Measurements from ENCODE around the gene TOM1L1. TPM values are rescaled to one million over a fixed set of nuclear protein-coding genes. Genes with fewer than 3 reads are reported as not detected.

The TOM1L1 gene
- total RNA-seq, 1 experiment from 2014 or later: 44.6 TPM

DNA sequence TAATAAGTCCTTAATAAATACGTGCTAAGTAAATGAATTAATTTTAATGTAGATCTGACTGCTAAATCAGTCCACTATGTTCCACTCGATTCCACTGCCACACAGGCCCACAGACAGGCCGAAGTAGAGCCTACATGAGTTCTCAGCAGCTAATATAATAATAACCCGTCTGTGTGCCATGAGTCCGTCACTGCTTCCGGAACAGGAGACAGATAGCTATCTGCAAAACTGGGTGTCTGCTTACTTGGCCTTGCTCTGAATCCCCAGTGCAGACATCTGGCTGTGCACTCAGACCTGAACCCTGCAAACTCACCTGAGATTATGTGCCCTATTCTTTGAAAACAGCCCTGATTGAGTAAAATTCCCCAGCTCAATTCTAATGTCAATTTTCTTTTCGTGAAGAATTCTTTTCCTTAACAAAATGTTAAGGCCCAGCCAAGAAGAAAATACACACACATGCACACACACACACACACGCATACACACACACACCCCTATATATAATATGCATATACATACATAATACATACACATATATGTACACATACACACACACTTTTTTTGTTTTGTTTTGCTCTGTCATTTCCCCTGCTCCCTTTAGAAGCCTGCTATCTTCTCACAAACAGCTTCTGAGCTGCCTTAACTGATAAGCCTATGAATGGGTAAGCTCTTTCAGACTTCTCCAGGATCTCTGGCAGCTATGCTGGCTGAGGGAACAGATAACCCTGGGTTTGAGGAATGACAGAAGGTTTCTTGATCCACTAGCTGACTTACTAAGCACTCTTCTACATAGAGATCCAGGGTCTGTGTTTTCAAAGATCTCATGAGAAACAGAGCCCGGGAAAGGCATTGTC lies 39.8 kb upstream of the TOM1L1 start:
- no peaks in the 10 kb centered on the region for H3K36me3 Mint-ChIP-seq (ENCODE audit: insufficient read depth in 1 of 3, low read depth in 3 of 3)
- H3K27me3 Mint-ChIP-seq (ENCODE audit: low read depth): no peaks in the 10 kb centered on the region
- H4K91ac ChIP-seq (ENCODE audit: insufficient read length, low read depth, low read length): no peak overlapping the region
- H3K27ac ChIP-seq (ENCODE audit: insufficient read length, low read depth, low read length): no peak overlapping the region
- no peak overlapping the region for H3K9ac ChIP-seq (ENCODE audit: extremely low read depth, insufficient read length, low read length)
- no peak overlapping the region for H2BK12ac ChIP-seq (ENCODE audit: insufficient read length, low read depth, low read length)
- H3K4ac ChIP-seq (ENCODE audit: low read depth, low read length): no peak overlapping the region
- no peaks in the 10 kb centered on the region for H3K23me2 ChIP-seq (ENCODE audit: insufficient read length, low read depth, low read length, poor library complexity, severe bottlenecking)
- no peak overlapping the region for H4K8ac ChIP-seq (replicated peaks; ENCODE audit: insufficient read length, low read depth, low read length)
- H2AK5ac ChIP-seq (ENCODE audit: insufficient read length, low read length): no peak overlapping the region
- no peak overlapping the region for H3K23ac ChIP-seq (ENCODE audit: insufficient read length, low read depth, low read length)
- TF ChIP-seq, protein P1, sequence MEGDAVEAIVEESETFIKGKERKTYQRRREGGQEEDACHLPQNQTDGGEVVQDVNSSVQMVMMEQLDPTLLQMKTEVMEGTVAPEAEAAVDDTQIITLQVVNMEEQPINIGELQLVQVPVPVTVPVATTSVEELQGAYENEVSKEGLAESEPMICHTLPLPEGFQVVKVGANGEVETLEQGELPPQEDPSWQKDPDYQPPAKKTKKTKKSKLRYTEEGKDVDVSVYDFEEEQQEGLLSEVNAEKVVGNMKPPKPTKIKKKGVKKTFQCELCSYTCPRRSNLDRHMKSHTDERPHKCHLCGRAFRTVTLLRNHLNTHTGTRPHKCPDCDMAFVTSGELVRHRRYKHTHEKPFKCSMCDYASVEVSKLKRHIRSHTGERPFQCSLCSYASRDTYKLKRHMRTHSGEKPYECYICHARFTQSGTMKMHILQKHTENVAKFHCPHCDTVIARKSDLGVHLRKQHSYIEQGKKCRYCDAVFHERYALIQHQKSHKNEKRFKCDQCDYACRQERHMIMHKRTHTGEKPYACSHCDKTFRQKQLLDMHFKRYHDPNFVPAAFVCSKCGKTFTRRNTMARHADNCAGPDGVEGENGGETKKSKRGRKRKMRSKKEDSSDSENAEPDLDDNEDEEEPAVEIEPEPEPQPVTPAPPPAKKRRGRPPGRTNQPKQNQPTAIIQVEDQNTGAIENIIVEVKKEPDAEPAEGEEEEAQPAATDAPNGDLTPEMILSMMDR (conservative IDR thresholded peaks at IDR 0.05): no peak
- H3K9me3 ChIP-seq (ENCODE audit: control insufficient read depth, low read depth, low read length): no peaks in the 10 kb centered on the region
- peaks cover 7 to 13% of the 10 kb centered on the region in 2 experiments for H3K4me1 Mint-ChIP-seq
- H3K4me3 Mint-ChIP-seq: no peak overlapping the region
- H2BK15ac ChIP-seq (ENCODE audit: low read depth, low read length): no peak overlapping the region
- no peaks in the 10 kb centered on the region for H3K79me2 ChIP-seq (ENCODE audit: insufficient read depth, low read length)
- H3K9me3 Mint-ChIP-seq: no peaks in the 10 kb centered on the region
- no peak overlapping the region for H3K18ac ChIP-seq (ENCODE audit: insufficient read length, low read depth, low read length)
- H4K20me1 ChIP-seq (ENCODE audit: control insufficient read depth, insufficient read depth, insufficient read length): no peaks in the 10 kb centered on the region
- no peak overlapping the region for H2AFZ ChIP-seq (ENCODE audit: low read length)
- H3K79me1 ChIP-seq (ENCODE audit: insufficient read depth, low read depth, low read length, poor library complexity, severe bottlenecking): no peaks in the 10 kb centered on the region
- H3K14ac ChIP-seq (ENCODE audit: insufficient read depth, low read length): no peak overlapping the region
- H3K56ac ChIP-seq (ENCODE audit: insufficient read length, low read depth, low read length): no peak overlapping the region
- H4K5ac ChIP-seq (ENCODE audit: insufficient read length, low read depth, low read length): no peak overlapping the region
- H3K4me2 ChIP-seq (ENCODE audit: insufficient read depth, insufficient read length, low read length): no peak overlapping the region
- WGBS (ENCODE audit: extremely low coverage, insufficient read length, low lambda C conversion rate): no CpG with 5 or more reads among the region's 9 CpGs
- DNase-seq: no peak
- H2BK20ac ChIP-seq (ENCODE audit: low read depth, low read length, poor library complexity, severe bottlenecking): no peak overlapping the region
- H3T11ph ChIP-seq (ENCODE audit: low read length): no peak overlapping the region
- peak overlapping the region in 1 of 3 experiments; percentile 46; a peak in 2 of 7 replicates for H3K27ac Mint-ChIP-seq
- H3K27me3 ChIP-seq (ENCODE audit: insufficient read depth, low read length): no peaks in the 10 kb centered on the region
- no peak overlapping the region for H2BK120ac ChIP-seq (ENCODE audit: low read depth, low read length, poor library complexity, severe bottlenecking)
- peaks cover 4% of the 10 kb centered on the region; the same call in 1 of the 2 replicates for H3K4me1 ChIP-seq (ENCODE audit: insufficient read depth, low read length)
- H2BK5ac ChIP-seq (ENCODE audit: insufficient read length, low read length): no peak overlapping the region
